H1 (cell line): ENCODE measurements around the gene SIK3. TPM values are rescaled to one million over a fixed set of nuclear protein-coding genes. Genes with fewer than 3 reads are reported as not detected.

Experiments used
- CTCF ChIA-PET: fragments of 300-600 bp; sonication (Branson Sonifier 250); formaldehyde crosslinking; loops from one replicate; lab custom pipeline; 2021; ENCODE audit not compliant: partially characterized antibody; lab: Charles Lee
- POLR2A ChIA-PET: fragments of 300-600 bp; sonication (Branson Sonifier 250); formaldehyde crosslinking; loops from one replicate; lab custom pipeline; 2021; ENCODE audit warnings: inconsistent platforms; ENCODE audit not compliant: partially characterized antibody; lab: Charles Lee
- DNase-seq, 2 experiments: peaks; one replicate each; pipeline versions ENCODE4 v3.0.0 to v3.0.0-alpha.2; 2010 to 2022; ENCODE audit warnings: low spot score in 2 of 2, low read depth in 1 of 2, mixed read lengths in 1 of 2
- FAIRE-seq: peaks from 2 replicates; lab custom pipeline; 2011; peaks lifted over from hg19 to GRCh38; lab: Jason Lieb, UNC
- H2AFZ ChIP-seq: 2 replicates; pipeline ENCODE4 v1.8.1; 2012; ENCODE audit warnings: low read length, inconsistent platforms
- H2AK5ac ChIP-seq: 2 replicates; pipeline ENCODE4 v1.6.1; 2013; ENCODE audit warnings: low read depth, low read length
- H2BK120ac ChIP-seq: replicated peaks from 2 replicates; pipeline ENCODE3; 2013; ENCODE audit warnings: low read depth, low read length, inconsistent platforms
- H2BK12ac ChIP-seq: 2 replicates; pipeline ENCODE4 v1.6.1; 2013; ENCODE audit warnings: low read depth, low read length
- H2BK15ac ChIP-seq: 2 replicates; pipeline ENCODE4 v1.6.1; 2013; ENCODE audit warnings: low read length
- H2BK20ac ChIP-seq: 2 replicates; pipeline ENCODE4 v1.6.1; 2013; ENCODE audit warnings: low read length
- H2BK5ac ChIP-seq: 2 replicates; pipeline ENCODE4 v1.6.1; 2013; ENCODE audit warnings: low read depth, low read length
- H3K14ac ChIP-seq: 2 replicates; pipeline ENCODE4 v1.6.1; 2013; ENCODE audit warnings: inconsistent platforms; ENCODE audit not compliant: insufficient read length
- H3K18ac ChIP-seq: 2 replicates; pipeline ENCODE4 v1.6.1; 2013; ENCODE audit warnings: low read length; ENCODE audit errors: extremely low read depth
- H3K23ac ChIP-seq: 2 replicates; pipeline ENCODE4 v1.6.1; 2013; ENCODE audit warnings: inconsistent platforms; ENCODE audit not compliant: insufficient read length
- H3K23me2 ChIP-seq: 2 replicates; pipeline ENCODE4 v1.6.1; 2013; ENCODE audit warnings: low read depth, low read length
- H3K27ac ChIP-seq: 2 replicates; pipeline ENCODE4 v1.6.1; 2011; ENCODE audit warnings: low read depth, low read length, inconsistent platforms
- H3K27me3 ChIP-seq, 4 experiments: replicated peaks in 1 of 4; 1 replicate in 1 of 4; 2 replicates in 3 of 4; pipeline versions ENCODE4 v1.6.1 to v1.8.1; 2011 to 2013; ENCODE audit warnings: low read length in 3 of 4, mild to moderate bottlenecking in 3 of 4, inconsistent platforms in 2 of 4, mixed read lengths in 2 of 4, moderate library complexity in 1 of 4; ENCODE audit not compliant: control insufficient read depth in 3 of 4, insufficient read depth in 3 of 4; ENCODE audit errors: extremely low read depth in 1 of 4
- H3K36me3 ChIP-seq, 4 experiments: 2 replicates each; pipeline versions ENCODE4 v1.6.1 to v1.8.1; 2011 to 2013; ENCODE audit warnings: mild to moderate bottlenecking in 4 of 4, low read length in 3 of 4, moderate library complexity in 2 of 4, control low read depth in 1 of 4, inconsistent platforms in 1 of 4; ENCODE audit not compliant: insufficient read depth in 4 of 4, control insufficient read depth in 2 of 4
- H3K4ac ChIP-seq: replicated peaks from 2 replicates; pipeline ENCODE3; 2013; ENCODE audit warnings: low read length, low read depth, mixed read lengths, inconsistent platforms; ENCODE audit not compliant: insufficient read length
- H3K4me1 ChIP-seq, 4 experiments: replicated peaks in 1 of 4; 1 replicate in 1 of 4; 2 replicates in 3 of 4; pipeline versions ENCODE4 v1.6.1 to v1.8.1; 2011 to 2013; ENCODE audit warnings: low read length in 3 of 4, inconsistent platforms in 2 of 4, mixed read lengths in 1 of 4; ENCODE audit not compliant: insufficient read depth in 4 of 4, control insufficient read depth in 3 of 4
- H3K4me2 ChIP-seq, 2 experiments: 2 replicates each; pipeline versions ENCODE4 v1.6.1 to v1.8.1; 2011 to 2013; ENCODE audit warnings: low read depth in 2 of 2, low read length in 2 of 2, control low read depth in 1 of 2, inconsistent platforms in 1 of 2, mild to moderate bottlenecking in 1 of 2; ENCODE audit not compliant: insufficient read depth in 1 of 2
- H3K4me3 ChIP-seq, 4 experiments: fragments of 200-600, 300-600 bp in 1 of 4; sonication (generic), shearing (Covaris generic), sonication (Bioruptor Twin) in 1 of 4; 2 replicates each; pipeline versions ENCODE4 v1.5.1 to v1.8.1; 2011 to 2016; ENCODE audit warnings: low read length in 4 of 4, low read depth in 3 of 4, control low read depth in 2 of 4, inconsistent platforms in 2 of 4, mild to moderate bottlenecking in 2 of 4, mixed read lengths in 1 of 4, moderate library complexity in 1 of 4; ENCODE audit not compliant: insufficient read depth in 2 of 4; ENCODE audit errors: extremely low read depth in 1 of 4
- H3K56ac ChIP-seq: replicated peaks from 2 replicates; pipeline ENCODE3; 2013; ENCODE audit warnings: low read depth, mild to moderate bottlenecking, mixed read lengths, low read length, inconsistent platforms; ENCODE audit not compliant: insufficient read length
- H3K79me1 ChIP-seq: 2 replicates; pipeline ENCODE4 v1.6.1; 2013; ENCODE audit warnings: low read depth, low read length, control low read depth
- H3K79me2 ChIP-seq, 2 experiments: 2 replicates each; pipeline versions ENCODE4 v1.6.1 to v1.8.1; 2012 to 2013; ENCODE audit warnings: low read length in 2 of 2, mild to moderate bottlenecking in 2 of 2, inconsistent platforms in 1 of 2; ENCODE audit not compliant: insufficient read depth in 2 of 2, control insufficient read depth in 1 of 2
- H3K9ac ChIP-seq, 4 experiments: replicated peaks in 1 of 4; 1 replicate in 1 of 4; 2 replicates in 3 of 4; pipeline versions ENCODE4 v1.6.1 to v1.8.1; 2011 to 2013; ENCODE audit warnings: low read depth in 3 of 4, low read length in 3 of 4, control low read depth in 2 of 4, mild to moderate bottlenecking in 2 of 4, moderate library complexity in 2 of 4, inconsistent platforms in 1 of 4; ENCODE audit errors: extremely low read depth in 1 of 4
- H3K9me3 ChIP-seq, 2 experiments: 2 replicates each; pipeline versions ENCODE4 v1.6.1 to v1.8.1; 2012 to 2013; ENCODE audit warnings: mild to moderate bottlenecking in 2 of 2, moderate library complexity in 2 of 2, control low read depth in 1 of 2, inconsistent platforms in 1 of 2, low read depth in 1 of 2, low read length in 1 of 2, mixed read lengths in 1 of 2; ENCODE audit not compliant: insufficient read depth in 2 of 2
- H4K20me1 ChIP-seq, 2 experiments: replicated peaks in 1 of 2; 2 replicates each; pipeline versions ENCODE3 to v1.8.1; 2011 to 2013; ENCODE audit warnings: inconsistent platforms in 2 of 2, low read length in 2 of 2, mild to moderate bottlenecking in 1 of 2; ENCODE audit not compliant: insufficient read depth in 2 of 2, control insufficient read depth in 1 of 2
- H4K5ac ChIP-seq: 2 replicates; pipeline ENCODE4 v1.6.1; 2013; ENCODE audit warnings: low read length, low read depth, mixed read lengths, inconsistent platforms; ENCODE audit not compliant: insufficient read length
- H4K8ac ChIP-seq: 2 replicates; pipeline ENCODE4 v1.8.0; 2013; ENCODE audit warnings: mild to moderate bottlenecking, moderate library complexity, low read length, inconsistent platforms; ENCODE audit not compliant: insufficient read depth; ENCODE audit errors: extremely low read depth
- H4K91ac ChIP-seq: replicated peaks from 2 replicates; pipeline ENCODE3; 2013; ENCODE audit warnings: low read length, mixed read lengths, inconsistent platforms; ENCODE audit not compliant: insufficient read length
- CEBPB ChIP-seq: IDR thresholded peaks from 2 replicates; pipeline ENCODE4 v1.6.1; 2012; ENCODE audit warnings: low read depth, low read length
- CTCF ChIP-seq, 3 experiments: IDR thresholded peaks; 1 replicate in 2 of 3; 2 replicates in 1 of 3; pipeline versions ENCODE4 v1.5.1 to v1.6.1; 2011; ENCODE audit warnings: low read length in 3 of 3, mild to moderate bottlenecking in 3 of 3, inconsistent platforms in 2 of 3, low read depth in 1 of 3, moderate library complexity in 1 of 3; ENCODE audit not compliant: insufficient read depth in 1 of 3; ENCODE audit errors: control extremely low read depth in 1 of 3
- EZH2 ChIP-seq: fragments of 200-600 bp; sonication (generic); IDR thresholded peaks from 2 replicates; pipeline ENCODE4 v1.7.1; 2012; ENCODE audit warnings: low read depth, mild to moderate bottlenecking, moderate library complexity, low read length, inconsistent platforms; ENCODE audit not compliant: severe bottlenecking
- KDM1A ChIP-seq: fragments of 200-600, 300-600 bp; sonication (generic); IDR thresholded peaks from 2 replicates; pipeline ENCODE4 v1.7.1; 2016; ENCODE audit warnings: mild to moderate bottlenecking, low read length, borderline replicate concordance
- KDM5A ChIP-seq: fragments of 200-600 bp; IDR thresholded peaks from 2 replicates; pipeline ENCODE4 v1.7.1; 2012; ENCODE audit warnings: mild to moderate bottlenecking, low read length, inconsistent platforms, mixed read lengths
- PHF8 ChIP-seq: fragments of 200-600 bp; sonication (generic); conservative IDR thresholded peaks from 2 replicates; pipeline ENCODE4 v1.7.1; 2012; ENCODE audit warnings: low read depth, mild to moderate bottlenecking, inconsistent platforms, low read length, moderate library complexity
- POLR2AphosphoS5 ChIP-seq: IDR thresholded peaks from 2 replicates; pipeline ENCODE4 v1.6.1; 2011; ENCODE audit warnings: low read depth, low read length
- SRF ChIP-seq: IDR thresholded peaks from 2 replicates; pipeline ENCODE4 v1.6.1; 2011; ENCODE audit warnings: mild to moderate bottlenecking, low read depth, low read length, moderate library complexity
- TCF12 ChIP-seq: IDR thresholded peaks from 2 replicates; pipeline ENCODE4 v1.6.1; 2011; ENCODE audit warnings: low read depth, mild to moderate bottlenecking, low read length
- YY1 ChIP-seq: IDR thresholded peaks from 2 replicates; pipeline ENCODE4 v1.6.1; 2011; ENCODE audit warnings: low read depth, mild to moderate bottlenecking, low read length
- WGBS, 2 experiments: shearing (Covaris generic) in 1 of 2; methylation state at CpG; one replicate each; pipeline versions ENCODE4 v1.1.6 to v1.1.7; 2013 to 2015; ENCODE audit warnings: low lambda C conversion rate in 2 of 2, mixed read lengths in 2 of 2, inconsistent platforms in 1 of 2, low coverage in 1 of 2, missing lambda C conversion rate in 1 of 2; ENCODE audit not compliant: insufficient replicate concordance in 2 of 2, insufficient coverage in 1 of 2, insufficient read length in 1 of 2; ENCODE audit errors: extremely low coverage in 1 of 2, missing lambda C conversion rate in 1 of 2; 5-methylcytosine and 5-hydroxymethylcytosine counted together
- polyA plus RNA-seq, 7 experiments: library from polyadenylated mRNA; depleted of rRNA in 3 of 7; stranded (reverse) in 5 of 7; unstranded in 2 of 7; fragments of >200 nt in 5 of 7; fragments of 200-250 nt in 2 of 7; gene quantifications; 1 replicate in 5 of 7; 2 replicates in 1 of 7; 4 replicates in 1 of 7; pipeline versions ENCODE4 v1.2.1 to v1.2.3, GENCODE V29; 2011 to 2013; ENCODE audit warnings: missing spikeins in 2 of 7, mixed read lengths in 2 of 7
- total RNA-seq: library from RNA; stranded (reverse); fragmentation: NEBNext Ultra II Directional; extraction: Animal tissue kit (Norgen Biotek cat#: 25700); gene quantifications from 2 replicates; pipeline ENCODE4 v1.2.1, GENCODE V29; 2021

The SIK3 gene
- total and polyA plus RNA-seq, 2 of the 8 experiments (the other 6 are each of a cell fraction or from before 2014, with no cell fraction given): 19.9 to 32.1 TPM

DNA sequence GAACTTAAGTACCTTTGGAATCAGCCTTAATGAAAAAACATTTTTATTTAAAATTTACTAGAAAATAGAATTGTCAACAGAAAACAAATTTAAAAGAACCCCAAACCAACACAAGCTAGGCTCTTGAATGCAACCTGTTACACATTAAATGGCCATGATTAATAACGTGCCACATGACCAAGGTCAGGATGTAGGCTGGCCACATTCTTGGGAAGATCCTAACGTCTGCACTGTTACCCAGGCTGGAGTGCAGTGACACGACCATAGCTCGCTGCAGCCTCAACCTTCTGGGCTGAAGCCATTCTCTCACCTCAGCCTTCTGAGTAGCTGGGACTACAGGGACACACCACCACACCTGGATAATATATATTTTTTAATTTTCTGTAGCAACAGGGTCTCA, 134.4 kb downstream of the SIK3 start:
- no peaks in the 10 kb centered on the region for H3K9me3 ChIP-seq
- FAIRE-seq: no peak
- no peak overlapping the region for H2AK5ac ChIP-seq
- H4K5ac ChIP-seq: no peak overlapping the region
- WGBS, 2 experiments: 96% methylated on average over 4 of the region's 4 CpGs; no CpG with 5 or more reads in 1 of the 2 experiments
- H3K4me2 ChIP-seq: no peak overlapping the region
- H3K27ac ChIP-seq: no peak overlapping the region
- H4K20me1 ChIP-seq: peaks cover 4 to 5% of the 10 kb centered on the region in 2 experiments
- DNase-seq: no peak
- H3K79me2 ChIP-seq: peaks cover 0 to 52% of the 10 kb centered on the region in 2 experiments; a peak in 2 of 4 replicates
- H3K36me3 ChIP-seq: no peaks in the 10 kb centered on the region
- no peak overlapping the region for H3K4me3 ChIP-seq
- no peak overlapping the region for H3K4ac ChIP-seq
- no peak overlapping the region for H3K18ac ChIP-seq
- no peak overlapping the region for H2BK12ac ChIP-seq
- H2BK15ac ChIP-seq: no peak overlapping the region
- no peak overlapping the region for H3K9ac ChIP-seq
- no peak overlapping the region for H4K8ac ChIP-seq
- H2BK120ac ChIP-seq: no peak overlapping the region
- no peaks in the 10 kb centered on the region for H3K27me3 ChIP-seq
- ChIA-PET CTCF (interaction anchor here (1.7 kb wide), 1 partner anchor 9 kb away, joined by 8 read pairs; no protein-coding TSS in a partner anchor), POLR2A (interaction anchor here (1.2 kb wide), 1 partner anchor 134 kb away, joined by 3 read pairs; the partner anchor contains the start of gene SIK3)
- no peak overlapping the region for H4K91ac ChIP-seq
- no peak overlapping the region for H3K14ac ChIP-seq
- peaks cover 3% of the 10 kb centered on the region; the same call in 1 of the 2 replicates for H3K79me1 ChIP-seq
- H3K23me2 ChIP-seq: no peaks in the 10 kb centered on the region
- H2BK20ac ChIP-seq: no peak overlapping the region
- no peak overlapping the region for H2AFZ ChIP-seq
- no peak overlapping the region for H3K23ac ChIP-seq
- no peak overlapping the region for H2BK5ac ChIP-seq
- H3K4me1 ChIP-seq: peaks cover 0 to 3% (median 2%) of the 10 kb centered on the region in 4 experiments; a peak in 4 of 7 replicates
- no peak overlapping the region for H3K56ac ChIP-seq
- TF ChIP-seq POLR2AphosphoS5 (no peak), SRF (no peak), EZH2 (no peak), YY1 (no peak), CTCF (IDR thresholded peaks at IDR 0.05; ENCODE audit: control extremely low read depth in 1 of 3, insufficient read depth in 1 of 3, low read depth in 1 of 3, low read length in 3 of 3) (no peak), CEBPB (no peak), KDM1A (no peak), TCF12 (no peak), KDM5A (no peak), PHF8 (no peak)
